ENCODE data around the gene KIAA1549.

Gene KIAA1549

DNA sequence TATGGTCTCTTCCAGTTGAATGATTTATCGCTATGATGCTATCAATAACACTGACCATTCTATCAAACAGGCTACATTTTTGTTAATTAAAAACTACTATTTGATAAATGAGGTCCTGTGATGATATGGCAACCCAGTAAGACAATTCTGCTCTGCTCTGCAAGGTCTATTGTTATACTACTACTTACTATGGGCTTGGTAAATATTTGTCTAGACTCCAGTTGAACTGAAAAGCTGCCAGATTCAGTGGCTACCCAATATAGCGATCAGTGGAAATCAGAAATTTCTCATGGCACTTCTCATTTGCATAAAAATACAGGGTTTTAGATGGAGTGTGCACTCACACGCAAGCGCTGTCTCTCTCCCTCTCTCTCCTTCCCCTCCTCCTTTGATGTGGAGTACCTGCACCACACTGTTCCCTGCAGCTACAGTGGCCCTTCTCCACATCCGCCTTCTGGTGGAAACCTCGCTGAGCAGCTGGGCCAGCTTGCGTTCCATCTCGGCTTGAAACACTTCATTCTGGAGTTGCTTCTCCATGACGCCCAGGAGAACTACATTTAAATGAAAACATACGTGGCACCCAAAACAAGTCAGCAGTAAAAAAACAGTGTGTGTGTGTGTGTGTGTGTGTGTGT, 77.9 kb downstream of the KIAA1549 start:
- peak; percentile 77 for DNase-seq

DNA sequence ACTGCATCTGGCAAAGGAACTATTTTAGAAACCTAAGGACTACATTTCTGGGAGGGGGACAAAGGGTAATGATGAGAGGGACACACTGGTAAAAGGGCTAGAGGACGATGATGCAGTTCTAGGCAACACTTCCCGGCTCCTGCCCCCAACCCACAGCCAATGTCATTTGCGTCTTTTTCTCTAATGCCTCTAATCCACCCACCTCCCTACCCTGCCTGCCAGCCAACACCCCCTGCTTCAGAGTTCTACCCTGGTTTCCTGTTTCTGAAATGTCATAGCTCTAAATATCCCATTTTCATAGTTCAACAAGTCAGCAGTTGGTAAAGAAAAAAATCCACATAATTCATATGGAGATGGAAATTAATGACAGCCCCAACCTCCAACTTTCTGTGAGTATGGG, 79.0 kb downstream of the KIAA1549 start:
- DNase-seq = no peak

DNA sequence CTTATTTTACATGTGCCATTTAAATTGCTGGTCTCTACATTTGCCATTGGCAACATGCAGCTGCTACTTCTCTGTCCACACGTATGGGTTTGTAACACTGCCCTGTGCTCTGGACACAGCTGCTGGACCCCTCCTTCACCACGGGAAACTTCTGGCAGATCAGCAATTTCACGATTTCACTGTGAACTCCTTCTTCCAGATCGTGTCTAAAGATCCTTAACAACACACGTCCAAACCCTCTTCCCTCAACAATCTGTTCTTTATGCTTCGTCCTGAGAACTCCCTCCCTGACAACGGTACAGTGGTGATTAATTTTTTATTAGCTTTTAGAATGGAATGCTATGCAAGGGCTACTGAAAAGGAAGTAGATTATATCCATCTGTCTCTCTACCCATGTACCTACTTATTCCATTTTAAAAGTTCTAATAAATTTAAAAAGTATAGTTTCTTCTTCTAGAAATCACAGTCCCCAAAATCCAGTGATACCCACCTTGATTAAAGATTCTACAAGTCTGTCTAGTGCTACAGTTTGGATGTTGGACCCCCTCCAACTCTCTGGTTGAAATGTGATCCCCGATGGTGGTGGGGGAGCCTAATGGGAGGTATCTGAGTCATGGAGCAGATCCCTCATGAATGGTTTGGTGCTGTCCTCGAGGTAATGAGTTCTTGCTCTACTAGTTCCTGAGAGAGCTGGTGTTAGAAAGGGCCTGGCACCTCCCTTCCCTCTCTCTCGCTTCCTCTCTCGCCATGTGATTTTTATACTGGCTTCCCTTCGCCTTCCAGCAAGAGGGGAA, 81.0 kb downstream of the KIAA1549 start:
- no peak for DNase-seq

- no peak for DNase-seq
These were observed 82.4 kb downstream of the KIAA1549 start for GRCh38 chr7:138898802-138899201.

DNA sequence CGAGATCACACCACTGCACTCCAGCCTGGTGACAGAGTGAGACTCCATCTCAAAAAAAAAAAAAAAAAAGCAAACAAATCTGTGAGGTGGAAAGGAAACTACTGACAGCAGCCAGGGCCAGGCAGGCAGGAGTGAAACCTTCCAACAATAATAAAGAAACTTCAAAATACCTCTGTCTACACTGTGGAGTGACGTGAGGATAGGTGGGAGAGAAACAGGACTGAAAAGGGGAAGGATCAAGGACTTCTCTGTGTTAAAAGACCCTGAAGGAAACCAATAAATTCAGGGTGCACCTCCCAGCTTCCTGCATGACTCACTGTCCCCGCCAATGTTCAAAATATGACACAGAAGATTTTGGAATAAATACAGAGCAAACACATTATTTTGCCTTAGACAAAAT, 82.9 kb downstream of the KIAA1549 start:
- DNase-seq = peak; percentile 38

GRCh38 chr7:138895679-138896078, 85.5 kb downstream of the KIAA1549 start:
- no peak for DNase-seq

DNA sequence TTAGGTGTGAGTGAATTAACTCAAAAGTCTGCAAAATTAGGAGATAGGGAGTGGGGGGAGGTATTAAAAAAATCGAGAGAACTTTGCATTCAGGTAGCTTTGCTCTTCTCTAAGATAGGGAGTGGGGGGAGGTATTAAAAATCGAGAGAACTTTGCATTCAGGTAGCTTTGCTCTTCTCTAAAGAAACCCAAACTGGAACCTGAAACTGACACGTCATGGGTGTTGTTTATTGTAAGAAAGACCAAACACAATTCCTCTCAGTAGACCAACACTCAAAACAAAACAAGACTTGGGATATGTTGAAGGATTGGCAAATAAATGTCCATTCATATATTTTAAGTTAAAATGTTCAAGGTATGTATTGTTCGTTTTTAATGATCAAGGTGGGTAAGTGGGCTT, 87.9 kb downstream of the KIAA1549 start:
- no peak for DNase-seq

DNA sequence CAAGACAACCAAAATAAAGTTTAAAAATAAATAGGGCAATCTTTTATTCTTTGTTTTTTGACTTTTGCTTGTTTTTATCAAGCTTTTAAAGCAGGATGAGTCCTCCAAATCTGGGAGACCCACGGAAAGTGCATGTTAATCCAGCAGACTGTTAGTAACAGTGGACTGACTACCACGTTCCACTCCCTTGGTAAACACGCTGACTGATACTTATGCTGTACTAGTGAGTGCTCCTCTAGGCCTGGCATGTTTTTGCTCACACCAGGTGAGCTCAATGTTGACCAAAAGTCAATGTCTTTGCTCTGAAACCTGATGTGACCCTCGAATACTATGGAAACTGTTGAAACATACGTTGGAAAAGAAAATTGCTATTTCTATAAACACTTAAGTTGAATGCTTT, 88.4 kb downstream of the KIAA1549 start:
- DNase-seq = no peak

DNA sequence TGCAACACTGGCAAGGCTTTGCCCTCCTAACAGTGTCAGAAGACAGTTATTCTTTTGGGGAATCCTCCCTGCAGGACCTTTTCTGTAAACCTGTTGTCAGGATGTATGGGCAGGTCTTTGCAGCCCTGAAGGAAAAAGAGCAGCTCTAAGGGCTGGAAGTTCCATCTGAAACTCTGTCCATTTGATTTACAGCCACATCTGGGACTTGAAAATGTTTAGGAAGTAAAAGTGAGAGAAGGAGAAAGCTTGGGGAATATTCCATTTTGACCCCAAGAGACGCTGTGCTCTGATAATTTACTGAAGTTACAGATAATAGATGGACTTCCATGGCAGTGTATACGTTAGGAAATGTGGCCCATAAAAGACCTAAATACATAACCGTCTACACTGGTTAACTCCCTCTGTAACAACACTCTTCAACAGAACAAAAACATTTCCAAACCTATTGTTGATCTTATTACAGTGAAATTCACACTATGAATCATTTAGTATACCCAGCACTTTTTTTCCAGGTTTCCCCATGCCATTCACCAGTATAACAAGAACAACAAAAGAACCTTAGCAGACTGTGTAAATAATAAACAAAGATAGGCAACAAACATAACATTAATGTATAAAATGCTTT, 89.1 kb downstream of the KIAA1549 start:
- DNase-seq = no peak

GRCh38 chr7:138891446-138891810, 89.8 kb downstream of the KIAA1549 start:
- DNase-seq = no peak

DNA sequence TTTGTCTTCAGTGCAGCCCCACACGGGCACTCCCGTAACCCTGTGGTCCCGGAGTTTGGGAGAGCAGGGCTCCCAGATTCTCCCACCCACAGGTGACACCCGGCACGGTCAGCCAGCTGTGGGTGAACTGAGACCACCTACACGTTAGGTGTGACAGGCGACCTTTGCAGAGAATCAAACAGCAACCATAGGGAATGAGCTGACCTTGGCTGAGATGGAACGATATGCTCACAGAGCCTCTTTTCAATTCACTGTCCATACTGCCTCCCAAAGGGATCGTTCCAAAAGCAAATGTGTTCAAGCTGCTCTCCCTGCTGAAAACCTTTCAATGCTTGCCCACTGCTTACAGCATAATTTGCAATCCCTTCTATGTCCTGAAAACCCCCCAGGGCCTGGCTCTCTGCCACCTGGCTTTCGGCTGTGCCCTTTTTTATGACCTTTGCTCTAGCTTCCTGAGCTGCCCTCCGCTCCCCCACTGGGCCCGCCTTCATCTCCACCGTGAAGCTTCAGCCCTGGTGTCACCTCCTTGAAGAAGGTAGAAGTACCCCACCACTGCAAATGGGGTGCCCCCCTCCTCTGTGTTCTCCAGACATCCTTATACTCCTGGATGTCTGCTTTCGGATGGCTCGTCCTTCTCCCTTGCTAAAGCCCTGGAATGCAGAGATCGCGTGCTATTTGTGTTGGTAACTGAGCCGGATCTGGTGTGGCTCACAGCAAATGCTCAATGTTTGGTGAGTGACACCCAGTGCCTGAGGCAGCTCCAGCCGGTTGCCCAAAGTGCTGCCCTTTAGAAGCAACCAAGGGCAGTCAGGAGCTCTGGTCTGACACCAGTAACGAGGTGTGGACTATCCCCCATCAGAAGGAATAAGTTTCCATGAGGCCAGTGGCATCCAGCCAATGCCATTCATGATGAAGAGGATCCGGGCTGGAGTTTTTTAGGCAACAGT, 90.4 kb downstream of the KIAA1549 start:
- no peak for DNase-seq

- no peak for DNase-seq
These were observed 91.3 kb downstream of the KIAA1549 start for GRCh38 chr7:138889582-138890498.

- no peak for DNase-seq
These were observed 93.1 kb downstream of the KIAA1549 start for GRCh38 chr7:138887872-138888656.

- no peak for DNase-seq
These were observed 94.0 kb downstream of the KIAA1549 start for GRCh38 chr7:138887085-138887710.

DNA sequence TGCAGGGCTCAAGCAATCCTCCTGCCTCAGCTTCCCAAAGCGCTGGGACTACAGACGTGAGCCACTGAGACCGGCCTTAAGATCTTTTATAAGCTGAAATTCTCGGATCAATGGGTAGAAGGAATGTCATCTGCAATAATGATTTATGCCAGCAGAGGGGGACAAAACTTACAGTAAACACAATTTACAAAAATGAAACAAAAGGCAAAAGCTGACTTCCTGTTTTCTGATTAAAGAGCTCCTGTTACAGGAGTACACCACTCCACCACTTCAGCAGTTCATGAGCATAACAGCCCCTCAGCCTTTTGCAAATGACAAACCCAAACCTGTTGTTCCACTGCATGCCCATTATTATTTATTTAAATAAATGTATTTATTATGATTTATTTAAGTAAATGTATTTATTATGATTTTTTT, 94.7 kb downstream of the KIAA1549 start:
- peak; percentile 84 for DNase-seq

DNA sequence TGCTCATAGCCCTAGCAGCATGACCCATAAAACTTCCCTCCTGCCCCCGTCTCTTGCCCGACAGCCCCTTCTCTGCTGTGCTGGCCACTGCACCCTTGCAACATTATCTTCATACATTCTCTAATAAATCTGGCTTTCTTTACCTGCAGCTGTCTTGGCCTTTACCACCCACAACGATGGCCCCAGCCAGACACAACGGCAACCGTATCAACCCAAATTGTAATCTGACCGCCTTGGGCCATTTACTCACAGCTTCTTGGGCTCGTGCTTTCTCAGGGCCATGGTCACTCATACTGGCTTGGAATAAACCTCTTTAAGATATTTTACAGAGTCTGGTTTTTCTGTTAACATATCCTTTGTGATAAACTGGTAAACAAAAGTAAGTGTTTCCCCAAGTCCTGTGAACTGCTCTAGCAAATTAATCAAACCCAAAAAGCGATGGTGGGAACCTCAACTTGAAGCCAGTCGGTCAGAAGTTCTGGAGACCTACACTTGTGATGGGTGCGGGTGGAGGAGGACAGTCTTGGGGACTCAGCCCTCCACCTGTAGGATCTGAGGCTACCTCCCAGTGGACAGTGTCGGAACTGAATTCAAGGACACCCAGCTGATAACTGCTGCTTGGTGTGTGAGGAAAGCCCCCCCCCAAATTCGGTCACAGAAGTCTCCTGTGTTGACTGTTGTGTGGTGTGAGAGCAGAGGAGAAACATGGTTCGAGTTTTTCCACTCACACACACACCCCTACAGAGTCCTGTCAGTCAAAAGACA, 95.6 kb downstream of the KIAA1549 start:
- DNase-seq = no peak

DNA sequence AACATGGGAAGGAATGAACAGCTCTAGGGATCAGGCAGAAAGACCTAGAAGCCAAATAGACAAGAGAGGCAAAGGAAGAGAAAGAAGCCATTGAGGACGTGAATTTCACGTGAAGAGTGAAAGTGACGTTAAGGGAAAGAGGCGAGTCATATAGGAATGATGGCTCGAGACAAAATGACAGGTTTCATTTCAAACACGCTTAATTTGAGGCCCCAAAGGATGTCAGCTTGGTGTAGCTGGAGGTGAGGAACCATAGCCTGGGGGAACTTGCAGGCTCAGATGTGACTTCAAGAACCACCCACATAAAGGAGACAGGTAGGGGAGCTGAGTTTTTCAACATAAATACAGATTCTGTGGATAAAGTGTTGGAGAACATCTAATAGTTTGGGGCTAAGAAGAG, 98.9 kb downstream of the KIAA1549 start:
- peak; percentile 53 for DNase-seq

DNA sequence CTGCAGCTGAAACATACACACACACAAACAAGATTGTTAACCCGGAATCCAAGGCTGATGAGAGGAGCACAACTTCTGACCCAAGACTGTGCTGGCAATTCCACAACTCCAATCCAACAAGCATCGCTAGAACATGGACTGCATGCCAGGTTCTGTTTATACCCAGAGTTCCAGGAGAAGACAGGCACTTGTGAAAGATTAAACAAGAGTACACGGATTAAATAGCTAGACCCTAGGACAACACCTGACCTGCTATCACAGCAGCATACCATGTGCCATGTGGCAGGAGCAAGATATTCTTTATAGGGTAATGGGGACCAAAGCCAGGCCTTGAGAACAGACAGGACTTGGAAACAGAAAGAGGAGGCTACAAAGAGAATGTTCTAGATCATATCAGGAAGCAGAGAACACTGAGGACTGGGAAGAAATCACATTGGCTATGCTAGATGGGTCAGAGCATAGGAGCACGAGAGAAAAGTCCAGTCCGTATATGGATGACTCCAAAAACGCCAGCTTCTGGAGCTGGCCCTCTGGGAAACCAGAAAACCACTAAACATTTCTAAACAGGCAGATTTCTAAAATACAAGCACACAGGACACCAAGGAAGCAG, 99.5 kb downstream of the KIAA1549 start:
- DNase-seq = no peak

- no peak for DNase-seq
These were observed 100.2 kb downstream of the KIAA1549 start for GRCh38 chr7:138880881-138881578.
